Neural progenitor cell (in vitro differentiated cells): ENCODE data around the gene ZFAND5. TPM values are rescaled to one million over a fixed set of nuclear protein-coding genes. Genes with fewer than 3 reads are reported as not detected.

Experiments used
- DNase-seq: peaks from one replicate; pipeline ENCODE4 v3.0.0-alpha.2; 2016; ENCODE audit warnings: low spot score
- H2AFZ ChIP-seq: fragments of 200-600 bp; sonication (generic); replicated peaks from 2 replicates; pipeline ENCODE4 v1.6.1; 2016; ENCODE audit warnings: antibody characterized with exemption
- H3F3A ChIP-seq: fragments of 200-600 bp; sonication (generic); 2 replicates; pipeline ENCODE4 v1.6.1; 2016; ENCODE audit warnings: antibody characterized with exemption, low read depth
- H3K27ac ChIP-seq: fragments of 200-600 bp; sonication (generic); 2 replicates; pipeline ENCODE4 v1.5.1; 2016; ENCODE audit warnings: mild to moderate bottlenecking
- H3K27me3 ChIP-seq: fragments of 200-600 bp; sonication (generic); 2 replicates; pipeline ENCODE4 v1.6.1; 2016; ENCODE audit warnings: mild to moderate bottlenecking, moderate library complexity
- H3K36me3 ChIP-seq: fragments of 200-600 bp; sonication (generic); 2 replicates; pipeline ENCODE4 v1.5.1; 2016
- H3K4me1 ChIP-seq: fragments of 200-600 bp; sonication (generic); 2 replicates; pipeline ENCODE4 v1.6.1; 2016; ENCODE audit warnings: mixed run types
- H3K4me2 ChIP-seq: fragments of 200-600 bp; sonication (generic); 2 replicates; pipeline ENCODE4 v1.6.1; 2016
- H3K4me3 ChIP-seq: fragments of 200-600 bp; sonication (generic); 2 replicates; pipeline ENCODE4 v1.5.1; 2016
- H3K79me2 ChIP-seq: fragments of 200-600 bp; sonication (generic); 2 replicates; pipeline ENCODE4 v1.6.1; 2016; ENCODE audit warnings: low read depth
- H3K9ac ChIP-seq: fragments of 200-600 bp; sonication (generic); 2 replicates; pipeline ENCODE4 v1.6.1; 2016
- H3K9me3 ChIP-seq: fragments of 200-600 bp; sonication (generic); 2 replicates; pipeline ENCODE4 v1.5.1; 2016; ENCODE audit warnings: low read depth
- H4K20me1 ChIP-seq: fragments of 200-600 bp; sonication (generic); 2 replicates; pipeline ENCODE4 v1.6.1; 2016; ENCODE audit warnings: low read depth
- H3K27ac Mint-ChIP-seq: 3 replicates; pipeline ENCODE4 v1.8.0; 2021; ENCODE audit warnings: mixed read lengths
- H3K27me3 Mint-ChIP-seq: 2 replicates; pipeline ENCODE4 v1.8.0; 2022; ENCODE audit warnings: low read depth, mild to moderate bottlenecking, inconsistent platforms, moderate library complexity, mixed read lengths; ENCODE audit not compliant: insufficient read depth
- H3K36me3 Mint-ChIP-seq: 3 replicates; pipeline ENCODE4 v1.8.0; 2021; ENCODE audit warnings: mixed read lengths
- H3K4me1 Mint-ChIP-seq: 3 replicates; pipeline ENCODE4 v1.8.0; 2021; ENCODE audit warnings: mixed read lengths
- H3K4me3 Mint-ChIP-seq: 3 replicates; pipeline ENCODE4 v1.8.0; 2021; ENCODE audit warnings: mild to moderate bottlenecking, moderate library complexity, mixed read lengths
- H3K9me3 Mint-ChIP-seq: 3 replicates; pipeline ENCODE4 v1.8.0; 2020; ENCODE audit warnings: mixed read lengths
- CTCF ChIP-seq: fragments of 200-600 bp; sonication (generic); IDR thresholded peaks from 2 replicates; pipeline ENCODE4 v1.5.1; 2017; ENCODE audit warnings: antibody characterized with exemption, mild to moderate bottlenecking
- EZH2 ChIP-seq: fragments of 200-600 bp; sonication (generic); IDR thresholded peaks from 2 replicates; pipeline ENCODE4 v1.6.1; 2017; ENCODE audit warnings: antibody characterized with exemption, mild to moderate bottlenecking, moderate library complexity
- EZH2phosphoT487 ChIP-seq: fragments of 200-600 bp; sonication (generic); IDR thresholded peaks from 2 replicates; pipeline ENCODE4 v1.6.1; 2017; ENCODE audit warnings: antibody characterized with exemption
- total RNA-seq: library from RNA; depleted of rRNA; stranded (reverse); fragments of >200 nt; gene quantifications from 2 replicates; pipeline ENCODE4 v1.2.3, GENCODE V29; 2015; ENCODE audit warnings: low replicate concordance

ZFAND5 gene
- total RNA-seq, 1 donor from 2014 or later = 162 TPM

- Histone ChIP-seq H3F3A (no peaks in the 10 kb centered on the region), H3K9ac (no peak overlapping the region), H2AFZ (no peak overlapping the region), H4K20me1 (no peaks in the 10 kb centered on the region), H3K79me2 (no peaks in the 10 kb centered on the region), H3K9me3 (no peaks in the 10 kb centered on the region), H3K4me1 (no peaks in the 10 kb centered on the region), H3K4me2 (no peak overlapping the region), H3K27me3 (no peaks in the 10 kb centered on the region), H3K27ac (no peak overlapping the region), H3K36me3 (no peaks in the 10 kb centered on the region), H3K4me3 (no peak overlapping the region)
- no peak for TF ChIP-seq CTCF
- no peak for TF ChIP-seq EZH2phosphoT487
- TF ChIP-seq EZH2 = no peak
- Mint-ChIP-seq H3K9me3 (no peaks in the 10 kb centered on the region), H3K27ac (no peak overlapping the region), H3K27me3 (no peaks in the 10 kb centered on the region), H3K36me3 (no peaks in the 10 kb centered on the region), H3K4me3 (no peak overlapping the region), H3K4me1 (peaks cover 11% of the 10 kb centered on the region)
- DNase-seq = no peak
Measured at GRCh38 chr9:72383978-72384709, 19.1 kb upstream of the ZFAND5 start.

- no peaks in the 10 kb centered on the region for H3K27me3 ChIP-seq
- no peak overlapping the region for H3K4me3 ChIP-seq
- H3K4me1 Mint-ChIP-seq = peaks cover 11% of the 10 kb centered on the region
- no peaks in the 10 kb centered on the region for H3K27me3 Mint-ChIP-seq
- no peak overlapping the region for H2AFZ ChIP-seq
- H4K20me1 ChIP-seq = no peaks in the 10 kb centered on the region
- H3F3A ChIP-seq = no peaks in the 10 kb centered on the region
- no peak for TF ChIP-seq EZH2phosphoT487
- no peak for TF ChIP-seq CTCF
- TF ChIP-seq EZH2 = no peak
- no peak for DNase-seq
- no peaks in the 10 kb centered on the region for H3K79me2 ChIP-seq
- H3K4me2 ChIP-seq = no peak overlapping the region
- no peaks in the 10 kb centered on the region for H3K9me3 Mint-ChIP-seq
- H3K27ac ChIP-seq = no peak overlapping the region
- no peak overlapping the region for H3K9ac ChIP-seq
- no peak overlapping the region for H3K27ac Mint-ChIP-seq
- no peaks in the 10 kb centered on the region for H3K36me3 Mint-ChIP-seq
- H3K4me3 Mint-ChIP-seq = no peak overlapping the region
- no peaks in the 10 kb centered on the region for H3K9me3 ChIP-seq
- no peaks in the 10 kb centered on the region for H3K36me3 ChIP-seq
- no peaks in the 10 kb centered on the region for H3K4me1 ChIP-seq
Measured at GRCh38 chr9:72382405-72382804, 17.4 kb upstream of the ZFAND5 start.

- no peak overlapping the region for H3K4me3 ChIP-seq
- H3K36me3 Mint-ChIP-seq = no peaks in the 10 kb centered on the region
- no peaks in the 10 kb centered on the region for H3K27me3 ChIP-seq
- no peak overlapping the region for H3K9ac ChIP-seq
- H3K4me2 ChIP-seq = no peak overlapping the region
- no peak overlapping the region for H2AFZ ChIP-seq
- H3K27ac Mint-ChIP-seq = no peak overlapping the region
- no peaks in the 10 kb centered on the region for H3K9me3 ChIP-seq
- no peaks in the 10 kb centered on the region for H3K27me3 Mint-ChIP-seq
- H3K79me2 ChIP-seq = no peaks in the 10 kb centered on the region
- peaks cover 2% of the 10 kb centered on the region for H3K4me1 Mint-ChIP-seq
- H3K4me1 ChIP-seq = no peaks in the 10 kb centered on the region
- H3F3A ChIP-seq = no peaks in the 10 kb centered on the region
- H4K20me1 ChIP-seq = no peaks in the 10 kb centered on the region
- no peak overlapping the region for H3K4me3 Mint-ChIP-seq
- no peak overlapping the region for H3K27ac ChIP-seq
- H3K9me3 Mint-ChIP-seq = no peaks in the 10 kb centered on the region
- TF ChIP-seq EZH2phosphoT487 (no peak), EZH2 (no peak), CTCF (no peak)
- no peak for DNase-seq
- H3K36me3 ChIP-seq = no peaks in the 10 kb centered on the region
Measured at GRCh38 chr9:72377041-72377440, 12.0 kb upstream of the ZFAND5 start.
